ENCODE results near the gene MED29. TPM values are rescaled to one million over a fixed set of nuclear protein-coding genes. Genes with fewer than 3 reads are reported as not detected.

Gene MED29
- total and polyA plus RNA-seq, 3 experiments from 2014 or later, result 39.3 to 56.8 (median 39.6) TPM

- Mint-ChIP-seq H3K4me1 (peaks cover 0 to under 1% (median under 1%) of the 10 kb centered on the region in 3 donors), H3K9me3 (no peaks in the 10 kb centered on the region), H3K4me3 (peak overlapping the region in 2 of 7 donors; percentile 37 to 51), H3K27me3 (no peaks in the 10 kb centered on the region), H3K36me3 (peaks cover 0 to 93% (median 17%) of the 10 kb centered on the region in 3 donors), H3K27ac (peak overlapping the region in 4 of 8 donors; percentile 5 to 72 (median 65))
- ChIA-PET CTCF (interaction anchor here (1.1 kb wide), 1 partner anchor 29 kb away, joined by 3 read pairs; the partner anchor contains the start of gene PLEKHG2), POLR2A (interaction anchor here (0.6 kb wide), 1 partner anchor 542 kb away, joined by 7 read pairs; no protein-coding TSS in a partner anchor)
- no peak for DNase-seq
- no peak overlapping the region for H3K4me3 ChIP-seq (ENCODE audit: low read length)
- H3K27ac ChIP-seq (ENCODE audit: low read depth, low read length), result no peak overlapping the region
- H3K27me3 ChIP-seq (ENCODE audit: insufficient read depth, low read length, poor library complexity, severe bottlenecking), result no peaks in the 10 kb centered on the region
- H3K4me1 ChIP-seq (ENCODE audit: insufficient read depth, low read length), result no peaks in the 10 kb centered on the region
- H3K9me3 ChIP-seq (ENCODE audit: low read length), result no peaks in the 10 kb centered on the region
- H3K36me3 ChIP-seq (ENCODE audit: insufficient read depth, low read length), result peaks cover 36% of the 10 kb centered on the region
These were observed 8.0 kb upstream of the MED29 start for GRCh38 chr19:39382991-39383828.

GRCh38 chr19:39384839-39385568 lies 6.2 kb upstream of the MED29 start:
- ChIA-PET CTCF (interaction anchor here (1.4 kb wide), 1 partner anchor 13 kb away, joined by 3 read pairs; no protein-coding TSS in a partner anchor), POLR2A (no interaction called here)
- Histone ChIP-seq H3K9me3 (ENCODE audit: low read length) (no peaks in the 10 kb centered on the region), H3K4me3 (ENCODE audit: low read length) (no peak overlapping the region), H3K4me1 (ENCODE audit: insufficient read depth, low read length) (peaks cover 7% of the 10 kb centered on the region), H3K27ac (ENCODE audit: low read depth, low read length) (no peak overlapping the region), H3K36me3 (ENCODE audit: insufficient read depth, low read length) (peaks cover 38% of the 10 kb centered on the region), H3K27me3 (ENCODE audit: insufficient read depth, low read length, poor library complexity, severe bottlenecking) (no peaks in the 10 kb centered on the region)
- no peak for DNase-seq
- peaks cover 0 to 89% (median 18%) of the 10 kb centered on the region in 3 donors for H3K36me3 Mint-ChIP-seq
- no peaks in the 10 kb centered on the region for H3K9me3 Mint-ChIP-seq
- H3K27ac Mint-ChIP-seq, result peak overlapping the region in 4 of 8 donors; percentile 66 to 84 (median 78)
- H3K4me1 Mint-ChIP-seq, result peaks cover 11 to 13% (median 13%) of the 10 kb centered on the region in 3 donors
- peaks cover 0 to 2% of the 10 kb centered on the region in 2 donors for H3K27me3 Mint-ChIP-seq
- no peak overlapping the region for H3K4me3 Mint-ChIP-seq

DNA sequence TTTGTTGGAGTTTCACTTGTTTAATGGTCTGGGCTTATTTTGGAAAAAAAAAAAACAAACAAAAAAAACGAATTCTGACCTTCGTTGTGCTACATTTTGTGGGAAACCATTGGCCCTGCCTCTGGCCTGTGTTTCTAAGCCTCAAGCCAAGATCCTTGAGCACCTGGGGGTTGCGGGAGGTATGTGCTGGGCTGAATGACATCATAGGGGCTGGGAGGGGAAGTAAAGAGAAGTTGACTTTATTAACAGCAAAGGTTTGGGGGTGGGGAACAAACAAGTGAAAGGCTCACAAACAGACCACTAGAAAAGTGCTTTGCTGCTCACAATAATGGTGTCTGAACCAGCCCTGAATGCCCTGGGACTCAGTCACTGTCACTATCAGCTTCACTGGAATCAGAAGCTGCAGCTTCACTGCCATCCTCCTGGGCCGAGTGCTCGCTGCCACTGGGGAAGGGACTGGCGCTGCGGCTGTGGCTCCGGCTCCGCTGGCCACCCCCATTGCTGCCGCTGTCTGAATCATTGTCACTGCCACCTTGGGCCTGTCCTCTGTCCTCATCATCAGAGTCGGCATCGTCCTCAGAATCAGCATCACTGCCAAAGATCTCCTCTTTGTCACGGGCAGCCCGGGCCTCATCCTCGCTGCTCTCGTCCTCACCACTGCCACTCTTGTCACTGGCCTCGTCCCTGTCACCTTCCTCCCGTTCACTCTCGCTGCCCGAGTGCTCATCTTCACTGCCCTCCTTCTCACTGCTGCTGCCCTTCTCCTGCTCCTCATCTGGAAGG lies 5.4 kb upstream of the MED29 start:
- POLR2A ChIA-PET, result no interaction called here
- no peak overlapping the region for H3K4me3 ChIP-seq (ENCODE audit: low read length)
- no peak overlapping the region for H3K27ac ChIP-seq (ENCODE audit: low read depth, low read length)
- H3K36me3 Mint-ChIP-seq, result peaks cover 0 to 87% (median 18%) of the 10 kb centered on the region in 3 donors
- peaks cover 16 to 19% (median 18%) of the 10 kb centered on the region in 3 donors for H3K4me1 Mint-ChIP-seq
- H3K27ac Mint-ChIP-seq, result peak overlapping the region; percentile 7 to 84 (median 58)
- H3K4me1 ChIP-seq (ENCODE audit: insufficient read depth, low read length), result peaks cover 12% of the 10 kb centered on the region
- DNase-seq, result no peak
- H3K4me3 Mint-ChIP-seq, result peak overlapping the region in 1 of 7 donors; percentile 75
- no peaks in the 10 kb centered on the region for H3K9me3 ChIP-seq (ENCODE audit: low read length)
- CTCF ChIA-PET, result interaction anchor here (1.4 kb wide), 1 partner anchor 12 kb away, joined by 3 read pairs; no protein-coding TSS in a partner anchor
- H3K27me3 ChIP-seq (ENCODE audit: insufficient read depth, low read length, poor library complexity, severe bottlenecking), result no peaks in the 10 kb centered on the region
- H3K27me3 Mint-ChIP-seq, result peaks cover 0 to 2% of the 10 kb centered on the region in 2 donors
- peaks cover 35% of the 10 kb centered on the region for H3K36me3 ChIP-seq (ENCODE audit: insufficient read depth, low read length)
- H3K9me3 Mint-ChIP-seq, result no peaks in the 10 kb centered on the region

GRCh38 chr19:39386557-39386956 lies 4.6 kb upstream of the MED29 start:
- Mint-ChIP-seq H3K27me3 (peaks cover 0 to 2% of the 10 kb centered on the region in 2 donors), H3K9me3 (no peaks in the 10 kb centered on the region), H3K36me3 (peaks cover 0 to 87% (median 16%) of the 10 kb centered on the region in 3 donors), H3K4me1 (peaks cover 23 to 27% (median 26%) of the 10 kb centered on the region in 3 donors), H3K4me3 (peak overlapping the region in 1 of 7 donors; percentile 4), H3K27ac (peak overlapping the region in 4 of 8 donors; percentile 72 to 88 (median 82))
- DNase-seq, result no peak
- Histone ChIP-seq H3K9me3 (ENCODE audit: low read length) (no peaks in the 10 kb centered on the region), H3K36me3 (ENCODE audit: insufficient read depth, low read length) (peaks cover 35% of the 10 kb centered on the region), H3K4me1 (ENCODE audit: insufficient read depth, low read length) (peaks cover 12% of the 10 kb centered on the region), H3K27me3 (ENCODE audit: insufficient read depth, low read length, poor library complexity, severe bottlenecking) (no peaks in the 10 kb centered on the region), H3K4me3 (ENCODE audit: low read length) (no peak overlapping the region), H3K27ac (ENCODE audit: low read depth, low read length) (no peak overlapping the region)
- CTCF ChIA-PET, result no interaction called here
- POLR2A ChIA-PET, result no interaction called here

DNA sequence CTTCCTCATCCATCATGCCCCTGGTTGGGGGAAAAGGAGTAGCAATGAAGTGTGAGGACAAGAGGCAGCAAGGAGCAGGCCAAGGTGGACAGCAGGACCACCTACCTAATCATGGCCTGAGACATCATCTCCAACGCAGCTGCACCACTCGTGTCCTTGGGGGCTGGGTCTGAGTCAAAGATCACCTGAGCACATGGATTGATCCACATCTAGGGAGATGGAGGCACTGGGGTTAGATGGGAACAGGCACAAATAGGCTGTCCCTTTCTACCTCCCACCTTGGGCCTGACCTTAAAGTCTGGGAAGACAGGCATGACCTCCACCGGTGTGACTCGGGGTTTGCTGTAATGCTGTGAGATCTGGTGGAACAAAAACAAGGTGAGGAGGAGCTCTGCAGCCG lies 2.5 kb upstream of the MED29 start:
- peaks cover 20% of the 10 kb centered on the region for H3K4me1 ChIP-seq (ENCODE audit: insufficient read depth, low read length)
- CTCF ChIA-PET, result interaction anchor here (0.6 kb wide), 1 partner anchor 9 kb away, joined by 3 read pairs; no protein-coding TSS in a partner anchor
- DNase-seq, result no peak
- H3K36me3 Mint-ChIP-seq, result peaks cover 0 to 76% (median 20%) of the 10 kb centered on the region in 3 donors
- peaks cover 32% of the 10 kb centered on the region for H3K36me3 ChIP-seq (ENCODE audit: insufficient read depth, low read length)
- peaks cover 32 to 40% (median 37%) of the 10 kb centered on the region in 3 donors for H3K4me1 Mint-ChIP-seq
- peak overlapping the region; percentile 49 to 100 (median 96) for H3K27ac Mint-ChIP-seq
- H3K4me3 Mint-ChIP-seq, result peak overlapping the region in 4 of 7 donors; percentile 23 to 74 (median 46)
- no peak overlapping the region for H3K4me3 ChIP-seq (ENCODE audit: low read length)
- no peaks in the 10 kb centered on the region for H3K27me3 ChIP-seq (ENCODE audit: insufficient read depth, low read length, poor library complexity, severe bottlenecking)
- POLR2A ChIA-PET, result no interaction called here
- H3K27ac ChIP-seq (ENCODE audit: low read depth, low read length), result no peak overlapping the region
- no peaks in the 10 kb centered on the region for H3K9me3 ChIP-seq (ENCODE audit: low read length)
- H3K9me3 Mint-ChIP-seq, result no peaks in the 10 kb centered on the region
- H3K27me3 Mint-ChIP-seq, result peaks cover 0 to 2% of the 10 kb centered on the region in 2 donors

DNA sequence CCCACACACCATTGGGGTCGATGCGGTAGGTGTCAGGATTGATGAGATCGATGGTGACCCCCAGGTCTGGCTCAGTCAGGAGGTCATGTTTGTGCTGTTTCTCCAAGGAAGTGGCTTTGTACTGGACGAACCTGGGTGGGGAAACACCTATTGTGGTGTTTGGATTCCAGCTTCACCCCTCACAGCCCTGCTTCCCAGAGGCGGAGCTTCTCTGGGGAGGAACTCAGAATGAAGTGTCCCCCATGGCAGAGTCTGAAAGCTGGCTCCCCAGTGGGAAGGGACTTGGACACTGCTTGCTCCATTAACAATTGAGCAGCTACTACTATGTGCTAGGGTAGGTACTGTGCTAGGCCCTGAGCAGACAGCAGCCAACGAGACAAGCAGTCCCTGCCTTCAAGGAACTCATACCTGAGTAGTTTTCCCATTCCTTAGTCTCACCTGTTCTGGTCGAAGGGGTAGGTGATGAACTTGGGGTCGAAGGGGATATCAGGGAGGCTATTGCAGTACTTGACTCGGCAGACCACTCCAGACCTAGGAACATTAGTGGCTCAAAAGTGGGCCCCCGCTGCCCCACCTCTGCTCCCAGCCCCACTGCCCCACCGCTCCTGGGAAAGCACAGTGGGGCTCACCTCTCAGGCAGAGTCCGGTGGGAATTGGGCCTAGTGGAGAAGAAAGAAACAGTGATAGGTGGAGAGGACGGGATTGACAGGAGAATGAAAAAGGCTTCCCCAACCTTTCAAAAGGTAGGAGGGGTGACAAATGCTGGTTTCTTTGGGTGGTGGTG lies 1.4 kb upstream of the MED29 start:
- H3K9me3 ChIP-seq (ENCODE audit: low read length), result no peaks in the 10 kb centered on the region
- H3K9me3 Mint-ChIP-seq, result no peaks in the 10 kb centered on the region
- peaks cover 0 to 78% (median 22%) of the 10 kb centered on the region in 3 donors for H3K36me3 Mint-ChIP-seq

More for the DNA sequence above, 1.4 kb upstream of the MED29 start:
- H3K27me3 ChIP-seq (ENCODE audit: insufficient read depth, low read length, poor library complexity, severe bottlenecking), result no peaks in the 10 kb centered on the region
- peaks cover 20% of the 10 kb centered on the region for H3K4me1 ChIP-seq (ENCODE audit: insufficient read depth, low read length)
- POLR2A ChIA-PET, result interaction anchor here (2.8 kb wide), 1 partner anchor 46 kb away, joined by 34 read pairs; the partner anchor contains the start of gene RPS16
- H3K4me1 Mint-ChIP-seq, result peaks cover 34 to 44% (median 37%) of the 10 kb centered on the region in 3 donors
- H3K4me3 ChIP-seq (ENCODE audit: low read length), result peak overlapping the region; percentile 79
- DNase-seq, result no peak
- peak overlapping the region; percentile 95 to 100 (median 99) for H3K27ac Mint-ChIP-seq
- CTCF ChIA-PET, result interaction anchor here (2.8 kb wide), 1 partner anchor 22 kb away, joined by 27 read pairs; the partner anchor contains the start of gene PLEKHG2
- H3K27me3 Mint-ChIP-seq, result peaks cover 0 to 2% of the 10 kb centered on the region in 2 donors
- peaks cover 38% of the 10 kb centered on the region for H3K36me3 ChIP-seq (ENCODE audit: insufficient read depth, low read length)
- peak overlapping the region; percentile 88 to 96 (median 95) for H3K4me3 Mint-ChIP-seq
- H3K27ac ChIP-seq (ENCODE audit: low read depth, low read length), result peak overlapping the region; percentile 99

Measured in CD8-positive, alpha-beta memory T cell (primary cell).